GM12864 (cell line): ENCODE data around the gene LAMA2.

Experiments
- DNase-seq: peaks from one replicate; pipeline ENCODE4 v3.0.0-alpha.2; 2011; ENCODE audit warnings: low read depth
- H3K4me3 ChIP-seq: 2 replicates; pipeline ENCODE4 v1.5.1; 2011; ENCODE audit warnings: mild to moderate bottlenecking, low read depth, low read length, control low read depth
- TF ChIP-seq, protein P1 (sequence below): IDR thresholded peaks from 2 replicates; pipeline ENCODE4 v1.5.1; 2011; ENCODE audit warnings: low read depth, mild to moderate bottlenecking, moderate library complexity, low read length, control low read depth, inconsistent platforms; ENCODE audit errors: missing control alignments

LAMA2 gene

GRCh38 chr6:129451187-129451586 lies 568.2 kb downstream of the LAMA2 start:
- H3K4me3 ChIP-seq, result no peak overlapping the region
- TF ChIP-seq, protein P1, sequence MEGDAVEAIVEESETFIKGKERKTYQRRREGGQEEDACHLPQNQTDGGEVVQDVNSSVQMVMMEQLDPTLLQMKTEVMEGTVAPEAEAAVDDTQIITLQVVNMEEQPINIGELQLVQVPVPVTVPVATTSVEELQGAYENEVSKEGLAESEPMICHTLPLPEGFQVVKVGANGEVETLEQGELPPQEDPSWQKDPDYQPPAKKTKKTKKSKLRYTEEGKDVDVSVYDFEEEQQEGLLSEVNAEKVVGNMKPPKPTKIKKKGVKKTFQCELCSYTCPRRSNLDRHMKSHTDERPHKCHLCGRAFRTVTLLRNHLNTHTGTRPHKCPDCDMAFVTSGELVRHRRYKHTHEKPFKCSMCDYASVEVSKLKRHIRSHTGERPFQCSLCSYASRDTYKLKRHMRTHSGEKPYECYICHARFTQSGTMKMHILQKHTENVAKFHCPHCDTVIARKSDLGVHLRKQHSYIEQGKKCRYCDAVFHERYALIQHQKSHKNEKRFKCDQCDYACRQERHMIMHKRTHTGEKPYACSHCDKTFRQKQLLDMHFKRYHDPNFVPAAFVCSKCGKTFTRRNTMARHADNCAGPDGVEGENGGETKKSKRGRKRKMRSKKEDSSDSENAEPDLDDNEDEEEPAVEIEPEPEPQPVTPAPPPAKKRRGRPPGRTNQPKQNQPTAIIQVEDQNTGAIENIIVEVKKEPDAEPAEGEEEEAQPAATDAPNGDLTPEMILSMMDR, result no peak
- no peak for DNase-seq

GRCh38 chr6:129453073-129453472 lies 570.1 kb downstream of the LAMA2 start:
- no peak overlapping the region for H3K4me3 ChIP-seq
- TF ChIP-seq, protein P1, result no peak
- no peak for DNase-seq

DNA sequence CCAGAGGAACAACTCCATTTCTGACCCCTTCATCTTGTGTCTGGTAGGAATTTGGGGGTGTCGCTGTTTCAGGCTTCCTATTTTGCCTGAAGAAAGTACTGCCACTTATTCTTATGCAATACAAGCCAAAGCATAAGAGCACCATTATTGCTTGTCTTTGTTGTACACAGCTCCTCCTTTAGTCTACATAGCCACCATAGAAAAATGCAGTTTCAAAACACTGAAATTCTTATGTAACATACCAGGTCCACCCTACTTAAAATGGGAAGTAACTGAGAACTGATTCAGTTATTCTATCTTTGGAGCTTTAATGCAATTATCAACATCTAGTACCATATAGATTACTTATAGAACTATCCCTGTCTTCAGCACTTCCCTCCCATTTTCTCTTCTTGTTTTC lies 571.5 kb downstream of the LAMA2 start:
- TF ChIP-seq, protein P1, result no peak
- DNase-seq, result no peak
- no peak overlapping the region for H3K4me3 ChIP-seq

- no peak overlapping the region for H3K4me3 ChIP-seq
- TF ChIP-seq, protein P1, result no peak
- DNase-seq, result no peak
These were observed 572.3 kb downstream of the LAMA2 start for GRCh38 chr6:129455126-129455769.

GRCh38 chr6:129460221-129460620 lies 577.3 kb downstream of the LAMA2 start:
- TF ChIP-seq, protein P1, result no peak

GRCh38 chr6:129469070-129469662 lies 586.2 kb downstream of the LAMA2 start:
- no peak overlapping the region for H3K4me3 ChIP-seq
- DNase-seq, result no peak
- TF ChIP-seq, protein P1, result no peak

More at GRCh38 chr6:129460221-129460620, 577.3 kb downstream of the LAMA2 start:
- no peak overlapping the region for H3K4me3 ChIP-seq
- no peak for DNase-seq

DNA sequence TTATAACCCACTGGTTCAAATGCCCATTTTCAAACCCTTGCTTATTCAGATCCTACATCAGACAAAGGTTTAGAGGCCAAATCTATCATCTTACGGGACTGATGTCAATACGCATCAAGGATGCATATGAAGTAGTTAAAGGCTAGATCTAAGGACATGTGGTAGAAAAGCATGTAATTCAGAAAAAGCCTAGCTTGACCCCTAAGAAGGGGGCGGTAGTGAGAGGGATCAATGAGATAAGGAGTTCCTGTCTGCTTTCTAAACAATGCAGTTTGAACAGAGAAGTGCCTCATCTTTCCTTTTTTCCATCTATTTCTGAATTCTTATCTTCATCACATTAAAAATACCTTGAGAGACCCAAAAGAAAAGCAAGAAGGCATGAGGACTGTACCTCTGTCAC lies 589.3 kb downstream of the LAMA2 start:
- no peak for DNase-seq
- no peak overlapping the region for H3K4me3 ChIP-seq
- TF ChIP-seq, protein P1, result no peak
